CD4-positive, alpha-beta T cell treated with Interleukin-17A for 4 hours (primary cell): ENCODE data around the gene MCRIP2.

Experiments
- DNase-seq: peaks from one replicate; pipeline ENCODE4 v3.0.0-alpha.2; 2020; ENCODE audit warnings: mixed read lengths

The MCRIP2 gene

GRCh38 chr16:633336-634050, 8.1 kb upstream of the MCRIP2 start:
- no peak for DNase-seq

GRCh38 chr16:634051-634670, 7.5 kb upstream of the MCRIP2 start:
- DNase-seq: no peak

GRCh38 chr16:634996-635395, 6.6 kb upstream of the MCRIP2 start:
- no peak for DNase-seq

GRCh38 chr16:635573-636205, 5.9 kb upstream of the MCRIP2 start:
- DNase-seq: no peak

- DNase-seq: peak; percentile 96
Observed at GRCh38 chr16:636206-637080, 5.2 kb upstream of the MCRIP2 start, which contains the start of gene METTL26. Gene METTL26 (minus strand): TSS chr16:636305. CDS start chr16:636290, 15 bp downstream.

GRCh38 chr16:637081-638018, 4.3 kb upstream of the MCRIP2 start:
- peak; percentile 95 for DNase-seq

- DNase-seq: no peak
Observed at GRCh38 chr16:638034-638543, 3.5 kb upstream of the MCRIP2 start.

- no peak for DNase-seq
Observed at GRCh38 chr16:638836-639235, 2.8 kb upstream of the MCRIP2 start.

- no peak for DNase-seq
Observed at GRCh38 chr16:640614-641013, 1.0 kb upstream of the MCRIP2 start.

- DNase-seq: peak; percentile 41
Observed at GRCh38 chr16:642189-643049, 791 bp downstream of the MCRIP2 start.

- no peak for DNase-seq
Observed at GRCh38 chr16:643050-643368, 1.4 kb downstream of the MCRIP2 start.

- DNase-seq: no peak
Observed at GRCh38 chr16:644556-644955, 2.9 kb downstream of the MCRIP2 start.

- DNase-seq: no peak
Observed at GRCh38 chr16:645852-646678, 4.4 kb downstream of the MCRIP2 start.

- no peak for DNase-seq
Observed at GRCh38 chr16:646679-647172, 5.1 kb downstream of the MCRIP2 start.

GRCh38 chr16:647173-647902, 5.7 kb downstream of the MCRIP2 start:
- DNase-seq: no peak

GRCh38 chr16:648071-648780, 6.6 kb downstream of the MCRIP2 start:
- peak; percentile 41 for DNase-seq

- DNase-seq: peak; percentile 93
Observed at GRCh38 chr16:648781-649589, 7.4 kb downstream of the MCRIP2 start, which contains the start of gene WDR90. Gene WDR90 (plus strand): TSS chr16:649365. CDS start chr16:649417, 52 bp downstream.
